ENCODE data around the gene EYS. TPM values are rescaled to one million over a fixed set of nuclear protein-coding genes. Genes with fewer than 3 reads are reported as not detected.

Gene EYS
- polyA plus RNA-seq, 1 of the 3 experiments (the other 2 are of a cell fraction): 0.05 TPM

DNA sequence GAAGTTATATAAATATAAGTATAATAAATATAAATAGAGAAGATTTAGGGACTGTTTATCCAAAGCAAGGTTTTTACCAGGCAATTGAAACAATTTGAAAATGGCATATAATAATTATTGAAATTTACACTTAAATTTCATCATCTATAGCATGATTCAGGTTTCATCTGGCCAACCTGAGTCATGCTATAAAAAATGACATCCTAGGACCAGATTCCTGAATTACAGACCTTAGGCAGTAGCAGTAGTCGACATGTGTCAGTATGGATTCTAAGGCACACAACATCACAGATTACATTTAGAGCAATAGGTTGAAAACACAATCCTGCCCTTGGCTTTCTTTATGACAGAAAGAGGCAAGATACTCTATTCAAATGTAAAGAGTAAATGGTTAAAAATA is 1479.2 kb downstream of the EYS start:
- DNase-seq: no peak
- WGBS (ENCODE audit: low lambda C conversion rate): 53% methylated on average over 1 of the region's 1 CpG

DNA sequence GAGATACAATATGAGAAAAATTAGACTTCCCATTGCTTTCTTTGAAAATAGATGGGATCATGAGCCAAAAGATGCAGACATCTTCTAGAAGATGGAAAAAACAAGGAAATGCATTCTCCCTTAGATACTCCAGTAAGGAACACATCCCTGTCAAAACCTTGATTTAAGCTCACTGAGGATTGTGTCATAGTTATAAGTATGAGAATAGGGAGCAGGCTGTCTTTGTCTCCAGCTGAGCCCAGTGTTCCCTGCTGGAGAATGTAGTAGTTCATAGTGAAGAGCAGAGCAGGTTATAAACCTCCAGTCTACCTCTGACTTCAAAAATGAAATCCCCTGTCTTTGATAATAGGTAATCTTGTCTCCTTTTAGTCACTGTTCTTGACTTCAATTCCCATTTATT is 1481.5 kb downstream of the EYS start:
- no peak overlapping the region for H3K4me2 ChIP-seq
- no peaks in the 10 kb centered on the region for H4K20me1 ChIP-seq (ENCODE audit: insufficient read depth)
- no peaks in the 10 kb centered on the region for H3F3A ChIP-seq (replicated peaks; ENCODE audit: insufficient read depth)
- ChIA-PET POLR2A (no interaction called here), CTCF (no interaction called here)
- no peak overlapping the region for H2AFZ ChIP-seq (ENCODE audit: low read depth)
- H3K79me2 ChIP-seq (ENCODE audit: insufficient read depth): no peaks in the 10 kb centered on the region
- H3K4me1 ChIP-seq (ENCODE audit: control insufficient read depth in 1 of 2, insufficient read depth in 2 of 2, low read depth in 1 of 2, low read length in 1 of 2): no peaks in the 10 kb centered on the region; a peak in 2 of 4 replicates
- H3K9ac ChIP-seq: no peak overlapping the region
- H3K27ac ChIP-seq (ENCODE audit: low read depth in 2 of 2, low read length in 1 of 2): no peak overlapping the region
- no peaks in the 10 kb centered on the region for H3K27me3 ChIP-seq (ENCODE audit: insufficient read depth)
- no peak overlapping the region for H3K4me3 ChIP-seq (ENCODE audit: low read depth in 2 of 2, low read length in 1 of 2)
- TF ChIP-seq YY1 (IDR thresholded peaks at IDR 0.05; ENCODE audit: low read depth) (no peak), MXI1 (IDR thresholded peaks at IDR 0.05; ENCODE audit: low read depth, low read length) (no peak), TAF1 (IDR thresholded peaks at IDR 0.05; ENCODE audit: borderline replicate concordance, low read depth, low read length) (no peak), FOXM1 (IDR thresholded peaks at IDR 0.05; ENCODE audit: low read depth) (no peak)
- TF ChIP-seq, protein P1, sequence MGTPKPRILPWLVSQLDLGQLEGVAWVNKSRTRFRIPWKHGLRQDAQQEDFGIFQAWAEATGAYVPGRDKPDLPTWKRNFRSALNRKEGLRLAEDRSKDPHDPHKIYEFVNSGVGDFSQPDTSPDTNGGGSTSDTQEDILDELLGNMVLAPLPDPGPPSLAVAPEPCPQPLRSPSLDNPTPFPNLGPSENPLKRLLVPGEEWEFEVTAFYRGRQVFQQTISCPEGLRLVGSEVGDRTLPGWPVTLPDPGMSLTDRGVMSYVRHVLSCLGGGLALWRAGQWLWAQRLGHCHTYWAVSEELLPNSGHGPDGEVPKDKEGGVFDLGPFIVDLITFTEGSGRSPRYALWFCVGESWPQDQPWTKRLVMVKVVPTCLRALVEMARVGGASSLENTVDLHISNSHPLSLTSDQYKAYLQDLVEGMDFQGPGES (IDR thresholded peaks at IDR 0.05; ENCODE audit: low read depth, low read length): no peak
- TF ChIP-seq, protein P2, sequence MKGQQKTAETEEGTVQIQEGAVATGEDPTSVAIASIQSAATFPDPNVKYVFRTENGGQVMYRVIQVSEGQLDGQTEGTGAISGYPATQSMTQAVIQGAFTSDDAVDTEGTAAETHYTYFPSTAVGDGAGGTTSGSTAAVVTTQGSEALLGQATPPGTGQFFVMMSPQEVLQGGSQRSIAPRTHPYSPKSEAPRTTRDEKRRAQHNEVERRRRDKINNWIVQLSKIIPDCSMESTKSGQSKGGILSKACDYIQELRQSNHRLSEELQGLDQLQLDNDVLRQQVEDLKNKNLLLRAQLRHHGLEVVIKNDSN (IDR thresholded peaks at IDR 0.05; ENCODE audit: borderline replicate concordance, low read depth): no peak
- H3K9me2 ChIP-seq: no peaks in the 10 kb centered on the region
- no peak for DNase-seq
- H3K36me3 ChIP-seq (replicated peaks in 1 of 2; ENCODE audit: control insufficient read depth in 1 of 2, insufficient read depth in 2 of 2, low read length in 1 of 2): no peaks in the 10 kb centered on the region
- no peaks in the 10 kb centered on the region for H3K9me3 ChIP-seq

More for the DNA sequence above, 1479.2 kb downstream of the EYS start:
- no peak overlapping the region for H3K27ac ChIP-seq (ENCODE audit: low read depth in 2 of 2, low read length in 1 of 2)
- no peak overlapping the region for H3K4me2 ChIP-seq
- ChIA-PET CTCF (no interaction called here), POLR2A (no interaction called here)
- H3K9me2 ChIP-seq: no peaks in the 10 kb centered on the region
- H3F3A ChIP-seq (replicated peaks; ENCODE audit: insufficient read depth): no peaks in the 10 kb centered on the region
- H3K9ac ChIP-seq: no peak overlapping the region
- no peaks in the 10 kb centered on the region; a peak in 2 of 4 replicates for H3K4me1 ChIP-seq (ENCODE audit: control insufficient read depth in 1 of 2, insufficient read depth in 2 of 2, low read depth in 1 of 2, low read length in 1 of 2)
- H3K27me3 ChIP-seq (ENCODE audit: insufficient read depth): no peaks in the 10 kb centered on the region
- H3K9me3 ChIP-seq: no peaks in the 10 kb centered on the region
- no peak overlapping the region for H2AFZ ChIP-seq (ENCODE audit: low read depth)
- TF ChIP-seq SIN3A (IDR thresholded peaks at IDR 0.05; ENCODE audit: borderline replicate concordance, low read depth, low read length) (no peak), TAF1 (IDR thresholded peaks at IDR 0.05; ENCODE audit: borderline replicate concordance, low read depth, low read length) (no peak), NFIC (IDR thresholded peaks at IDR 0.05; ENCODE audit: borderline replicate concordance) (no peak), YY1 (IDR thresholded peaks at IDR 0.05; ENCODE audit: low read depth) (no peak), TEAD4 (IDR thresholded peaks at IDR 0.05; ENCODE audit: borderline replicate concordance, insufficient read depth) (no peak)
- TF ChIP-seq, protein P3, sequence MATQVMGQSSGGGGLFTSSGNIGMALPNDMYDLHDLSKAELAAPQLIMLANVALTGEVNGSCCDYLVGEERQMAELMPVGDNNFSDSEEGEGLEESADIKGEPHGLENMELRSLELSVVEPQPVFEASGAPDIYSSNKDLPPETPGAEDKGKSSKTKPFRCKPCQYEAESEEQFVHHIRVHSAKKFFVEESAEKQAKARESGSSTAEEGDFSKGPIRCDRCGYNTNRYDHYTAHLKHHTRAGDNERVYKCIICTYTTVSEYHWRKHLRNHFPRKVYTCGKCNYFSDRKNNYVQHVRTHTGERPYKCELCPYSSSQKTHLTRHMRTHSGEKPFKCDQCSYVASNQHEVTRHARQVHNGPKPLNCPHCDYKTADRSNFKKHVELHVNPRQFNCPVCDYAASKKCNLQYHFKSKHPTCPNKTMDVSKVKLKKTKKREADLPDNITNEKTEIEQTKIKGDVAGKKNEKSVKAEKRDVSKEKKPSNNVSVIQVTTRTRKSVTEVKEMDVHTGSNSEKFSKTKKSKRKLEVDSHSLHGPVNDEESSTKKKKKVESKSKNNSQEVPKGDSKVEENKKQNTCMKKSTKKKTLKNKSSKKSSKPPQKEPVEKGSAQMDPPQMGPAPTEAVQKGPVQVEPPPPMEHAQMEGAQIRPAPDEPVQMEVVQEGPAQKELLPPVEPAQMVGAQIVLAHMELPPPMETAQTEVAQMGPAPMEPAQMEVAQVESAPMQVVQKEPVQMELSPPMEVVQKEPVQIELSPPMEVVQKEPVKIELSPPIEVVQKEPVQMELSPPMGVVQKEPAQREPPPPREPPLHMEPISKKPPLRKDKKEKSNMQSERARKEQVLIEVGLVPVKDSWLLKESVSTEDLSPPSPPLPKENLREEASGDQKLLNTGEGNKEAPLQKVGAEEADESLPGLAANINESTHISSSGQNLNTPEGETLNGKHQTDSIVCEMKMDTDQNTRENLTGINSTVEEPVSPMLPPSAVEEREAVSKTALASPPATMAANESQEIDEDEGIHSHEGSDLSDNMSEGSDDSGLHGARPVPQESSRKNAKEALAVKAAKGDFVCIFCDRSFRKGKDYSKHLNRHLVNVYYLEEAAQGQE (IDR thresholded peaks at IDR 0.05; ENCODE audit: low read depth, low read length): no peak
- TF ChIP-seq, protein P4, sequence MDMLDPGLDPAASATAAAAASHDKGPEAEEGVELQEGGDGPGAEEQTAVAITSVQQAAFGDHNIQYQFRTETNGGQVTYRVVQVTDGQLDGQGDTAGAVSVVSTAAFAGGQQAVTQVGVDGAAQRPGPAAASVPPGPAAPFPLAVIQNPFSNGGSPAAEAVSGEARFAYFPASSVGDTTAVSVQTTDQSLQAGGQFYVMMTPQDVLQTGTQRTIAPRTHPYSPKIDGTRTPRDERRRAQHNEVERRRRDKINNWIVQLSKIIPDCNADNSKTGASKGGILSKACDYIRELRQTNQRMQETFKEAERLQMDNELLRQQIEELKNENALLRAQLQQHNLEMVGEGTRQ (IDR thresholded peaks at IDR 0.05; ENCODE audit: borderline replicate concordance, low read depth, low read length): no peak
- no peaks in the 10 kb centered on the region for H4K20me1 ChIP-seq (ENCODE audit: insufficient read depth)
- no peak overlapping the region for H3K4me3 ChIP-seq (ENCODE audit: low read depth in 2 of 2, low read length in 1 of 2)
- H3K36me3 ChIP-seq (replicated peaks in 1 of 2; ENCODE audit: control insufficient read depth in 1 of 2, insufficient read depth in 2 of 2, low read length in 1 of 2): no peaks in the 10 kb centered on the region
- H3K79me2 ChIP-seq (ENCODE audit: insufficient read depth): no peaks in the 10 kb centered on the region

Measured in SK-N-SH (cell line).